OCI-LY3 (cell line): ENCODE results near the gene BMAL2.

Experiments
- H2AFZ ChIP-seq: fragments of 200-600, 300-600 bp; shearing (Covaris generic); 2 replicates; pipeline ENCODE4 v1.6.0; 2014; ENCODE audit warnings: antibody characterized with exemption, low read depth, low read length
- H3K27ac ChIP-seq: fragments of 200-600, 300-600 bp; sonication (generic); 2 replicates; pipeline ENCODE4 v1.5.1; 2014; ENCODE audit warnings: mild to moderate bottlenecking, low read length, moderate library complexity, mixed read lengths
- H3K27me3 ChIP-seq: fragments of 200-600, 300-600 bp; sonication (generic); 2 replicates; pipeline ENCODE4 v1.6.1; 2014; ENCODE audit warnings: low read depth, low read length, mixed read lengths
- H3K36me3 ChIP-seq: fragments of 200-600, 300-600 bp; sonication (generic); replicated peaks from 2 replicates; pipeline ENCODE3; 2014; ENCODE audit warnings: low read depth, low read length, mixed read lengths
- H3K4me1 ChIP-seq: fragments of 300-600, 200-600 bp; sonication (generic); 2 replicates; pipeline ENCODE4 v1.6.1; 2014; ENCODE audit warnings: low read length, mixed read lengths
- H3K4me2 ChIP-seq: fragments of 200-600, 300-600 bp; sonication (generic); 2 replicates; pipeline ENCODE4 v1.6.1; 2014; ENCODE audit warnings: low read length, mixed read lengths
- H3K4me3 ChIP-seq: fragments of 300-600, 200-600 bp; sonication (generic); 2 replicates; pipeline ENCODE4 v1.5.1; 2014; ENCODE audit warnings: antibody characterized with exemption, mild to moderate bottlenecking, low read length, moderate library complexity
- H3K79me2 ChIP-seq: fragments of 300-600, 200-600 bp; shearing (Covaris generic); 2 replicates; pipeline ENCODE4 v1.6.1; 2014; ENCODE audit warnings: mild to moderate bottlenecking, low read length, mixed read lengths
- H3K9ac ChIP-seq: fragments of 300-600, 200-600 bp; shearing (Covaris generic); 2 replicates; pipeline ENCODE4 v1.6.0; 2014; ENCODE audit warnings: mild to moderate bottlenecking, low read length, moderate library complexity
- H3K9me3 ChIP-seq: fragments of 200-600, 300-600 bp; shearing (Covaris generic); 2 replicates; pipeline ENCODE4 v1.6.1; 2014; ENCODE audit warnings: low read length, mixed read lengths; ENCODE audit not compliant: insufficient read depth
- H4K20me1 ChIP-seq: fragments of 200-600, 300-600 bp; sonication (generic); 2 replicates; pipeline ENCODE4 v1.6.1; 2016; ENCODE audit warnings: low read length, mixed read lengths; ENCODE audit not compliant: insufficient read depth
- CTCF ChIP-seq: fragments of 200-600, 300-600 bp; sonication (generic); IDR thresholded peaks from 2 replicates; pipeline ENCODE4 v1.5.1; 2014; ENCODE audit warnings: antibody characterized with exemption, low read length, low read depth
- EZH2phosphoT487 ChIP-seq: fragments of 200-600 bp; shearing (Covaris generic); IDR thresholded peaks from 2 replicates; pipeline ENCODE4 v1.6.1; 2018; ENCODE audit warnings: antibody characterized with exemption, mixed run types, low read depth

BMAL2 gene

GRCh38 chr12:27334721-27335082 lies 2.1 kb downstream of the BMAL2 start:
- TF ChIP-seq EZH2phosphoT487 (no peak), CTCF (no peak)
- Histone ChIP-seq H3K4me2 (peak overlapping the region; percentile 89), H3K27me3 (no peaks in the 10 kb centered on the region), H2AFZ (no peak overlapping the region), H3K79me2 (peaks cover 54% of the 10 kb centered on the region), H3K36me3 (no peaks in the 10 kb centered on the region), H3K9ac (0 out of 2 replicates have a peak overlapping the region, but pooled peaks have one; percentile 7), H3K27ac (peak overlapping the region; percentile 24), H3K4me3 (peak overlapping the region; percentile 79), H3K9me3 (no peaks in the 10 kb centered on the region), H4K20me1 (no peaks in the 10 kb centered on the region), H3K4me1 (peaks cover 51% of the 10 kb centered on the region)

- Histone ChIP-seq H3K9me3 (no peaks in the 10 kb centered on the region), H3K4me3 (peak overlapping the region; percentile 79; the same call in 1 of the 2 replicates), H3K36me3 (no peaks in the 10 kb centered on the region), H3K27me3 (no peaks in the 10 kb centered on the region), H3K4me2 (peak overlapping the region; percentile 89), H3K4me1 (peaks cover 51% of the 10 kb centered on the region), H3K79me2 (peaks cover 64% of the 10 kb centered on the region), H3K9ac (0 out of 2 replicates have a peak overlapping the region, but pooled peaks have one; percentile 7), H2AFZ (no peak overlapping the region), H4K20me1 (no peaks in the 10 kb centered on the region), H3K27ac (no peak overlapping the region)
- no peak for TF ChIP-seq CTCF
- no peak for TF ChIP-seq EZH2phosphoT487
Observed at GRCh38 chr12:27335364-27336281, 3.0 kb downstream of the BMAL2 start.

GRCh38 chr12:27336282-27336653 lies 3.6 kb downstream of the BMAL2 start:
- Histone ChIP-seq H3K4me3 (no peak overlapping the region), H3K27me3 (no peaks in the 10 kb centered on the region), H4K20me1 (no peaks in the 10 kb centered on the region), H3K36me3 (no peaks in the 10 kb centered on the region), H3K4me2 (no peak overlapping the region), H3K27ac (no peak overlapping the region), H3K4me1 (peaks cover 46% of the 10 kb centered on the region), H3K79me2 (peaks cover 70% of the 10 kb centered on the region), H2AFZ (no peak overlapping the region), H3K9me3 (no peaks in the 10 kb centered on the region), H3K9ac (no peak overlapping the region)
- no peak for TF ChIP-seq EZH2phosphoT487
- TF ChIP-seq CTCF = no peak

- no peak overlapping the region for H3K9ac ChIP-seq
- H3K79me2 ChIP-seq = peaks cover 81% of the 10 kb centered on the region
- TF ChIP-seq CTCF = no peak
- TF ChIP-seq EZH2phosphoT487 = no peak
- H2AFZ ChIP-seq = no peak overlapping the region
- H3K27ac ChIP-seq = no peak overlapping the region
- no peaks in the 10 kb centered on the region for H3K9me3 ChIP-seq
- H3K4me1 ChIP-seq = peaks cover 35% of the 10 kb centered on the region
- no peak overlapping the region for H3K4me3 ChIP-seq
- H3K36me3 ChIP-seq = no peaks in the 10 kb centered on the region
- H3K27me3 ChIP-seq = no peaks in the 10 kb centered on the region
- no peaks in the 10 kb centered on the region; the same call in 1 of the 2 replicates for H4K20me1 ChIP-seq
- no peak overlapping the region for H3K4me2 ChIP-seq
Observed at GRCh38 chr12:27337376-27337775, 4.7 kb downstream of the BMAL2 start.
